Umbilical cord (tissue), 2 donors: ENCODE data around the gene POU6F2. TPM values are rescaled to one million over a fixed set of nuclear protein-coding genes. Genes with fewer than 3 reads are reported as not detected.
A peak's percentile ranks its signal among the peaks of the same experiment; 100 is the strongest.

Source experiments
- DNase-seq: peaks from one replicate; pipeline ENCODE4 v3.0.0-alpha.2; 2015; ENCODE audit warnings: low spot score
- total RNA-seq: library from RNA; depleted of rRNA; stranded (reverse); fragments of >200 nt; gene quantifications from one replicate; pipeline ENCODE4 v1.2.3, GENCODE V29; 2014; ENCODE audit warnings: low replicate concordance; ENCODE audit not compliant: insufficient read depth

Gene POU6F2
- total RNA-seq, 1 donor from 2014 or later, result 2.9 TPM

GRCh38 chr7:39399986-39400385 lies 422.3 kb downstream of the POU6F2 start:
- no peak for DNase-seq

GRCh38 chr7:39400836-39401235 lies 423.1 kb downstream of the POU6F2 start:
- DNase-seq, result no peak

GRCh38 chr7:39402034-39402433 lies 424.3 kb downstream of the POU6F2 start:
- no peak for DNase-seq

GRCh38 chr7:39404907-39405306 lies 427.2 kb downstream of the POU6F2 start:
- no peak for DNase-seq

GRCh38 chr7:39405581-39405980 lies 427.9 kb downstream of the POU6F2 start:
- DNase-seq, result no peak

- no peak for DNase-seq
Measured at GRCh38 chr7:39406467-39406866, 428.8 kb downstream of the POU6F2 start.

GRCh38 chr7:39407137-39407536 lies 429.4 kb downstream of the POU6F2 start:
- no peak for DNase-seq

GRCh38 chr7:39407723-39408122 lies 430.0 kb downstream of the POU6F2 start:
- DNase-seq, result no peak

GRCh38 chr7:39408906-39409305 lies 431.2 kb downstream of the POU6F2 start:
- DNase-seq, result no peak

- no peak for DNase-seq
Measured at GRCh38 chr7:39410582-39410981, 432.9 kb downstream of the POU6F2 start.

GRCh38 chr7:39413636-39414223 lies 436.0 kb downstream of the POU6F2 start:
- DNase-seq, result peak; percentile 29

- DNase-seq, result peak; percentile 65
Measured at GRCh38 chr7:39414224-39415035, 436.7 kb downstream of the POU6F2 start.

- no peak for DNase-seq
Measured at GRCh38 chr7:39415091-39415787, 437.5 kb downstream of the POU6F2 start.

- no peak for DNase-seq
Measured at GRCh38 chr7:39416866-39417265, 439.2 kb downstream of the POU6F2 start.

GRCh38 chr7:39417642-39418041 lies 439.9 kb downstream of the POU6F2 start:
- no peak for DNase-seq

- DNase-seq, result no peak
Measured at GRCh38 chr7:39421251-39421650, 443.5 kb downstream of the POU6F2 start.

- DNase-seq, result no peak
Measured at GRCh38 chr7:39421661-39422060, 444.0 kb downstream of the POU6F2 start.

- DNase-seq, result peak; percentile 41
Measured at GRCh38 chr7:39428221-39428620, 450.5 kb downstream of the POU6F2 start.

GRCh38 chr7:39429421-39429820 lies 451.7 kb downstream of the POU6F2 start:
- DNase-seq, result no peak

GRCh38 chr7:39430441-39430840 lies 452.7 kb downstream of the POU6F2 start:
- no peak for DNase-seq

- no peak for DNase-seq
Measured at GRCh38 chr7:39430909-39431641, 453.4 kb downstream of the POU6F2 start.

GRCh38 chr7:39432368-39432767 lies 454.7 kb downstream of the POU6F2 start:
- DNase-seq, result no peak
